A549 (cell line): ENCODE results near the gene IRS2. TPM values are rescaled to one million over a fixed set of nuclear protein-coding genes. Genes with fewer than 3 reads are reported as not detected.

Source experiments
- ATAC-seq, 2 experiments: fragments of 200-7000 bp in 1 of 2; fragments of >200 bp in 1 of 2; cut with Nextera tagmentation in 1 of 2; cut with Tn5 transposase in 1 of 2; 3 replicates each; pipeline versions ENCODE4 v1.8.0 to v1.9.1; 2018 to 2020; ENCODE audit warnings: mild to moderate bottlenecking in 1 of 2, moderate library complexity in 1 of 2
- CTCF ChIA-PET: fragments of 300-600 bp; sonication (Branson Sonifier 250); formaldehyde crosslinking; extraction: SDS; loops from one replicate; lab custom pipeline; 2021; ENCODE audit warnings: antibody characterized with exemption, inconsistent platforms; lab: Yijun Ruan, JAX
- POLR2A ChIA-PET: fragments of 350-600 bp; formaldehyde crosslinking; extraction: SDS; loops from one replicate; lab custom pipeline; 2021; ENCODE audit warnings: antibody characterized with exemption, inconsistent platforms; lab: Yijun Ruan, JAX
- DNase-seq, 2 experiments: peaks; one replicate each; pipeline versions ENCODE4 v3.0.0 to v3.0.0-alpha.2; 2011 to 2016; ENCODE audit warnings: low read depth in 1 of 2, low spot score in 1 of 2
- FAIRE-seq: peaks from 2 replicates; lab custom pipeline; 2011; peaks lifted over from hg19 to GRCh38; lab: Jason Lieb, UNC
- H3K27ac ChIP-seq, 2 experiments: fragments of >200 bp; sonication (Bioruptor Twin); formaldehyde crosslinking; 3 replicates each; pipeline ENCODE4 v1.5.1; 2016 to 2017
- H3K4me1 ChIP-seq: fragments of >200 bp; sonication (Bioruptor Twin); formaldehyde crosslinking; 3 replicates; pipeline ENCODE4 v1.6.1; 2016
- H3K4me2 ChIP-seq: fragments of >200 bp; sonication (Bioruptor Twin); formaldehyde crosslinking; 3 replicates; pipeline ENCODE4 v1.6.1; 2016
- H3K4me3 ChIP-seq: fragments of >200 bp; sonication (Bioruptor Twin); formaldehyde crosslinking; 3 replicates; pipeline ENCODE4 v1.5.1; 2016
- H3K9me3 ChIP-seq: fragments of >200 bp; sonication (Bioruptor Twin); formaldehyde crosslinking; 3 replicates; pipeline ENCODE4 v1.6.1; 2016
- CBX8 ChIP-seq: fragments of 200-600 bp; sonication (generic); IDR thresholded peaks from 2 replicates; pipeline ENCODE4 v1.6.1; 2016
- CHD4 ChIP-seq: fragments of 200-600 bp; sonication (generic); IDR thresholded peaks from 2 replicates; pipeline ENCODE4 v1.6.1; 2016; ENCODE audit warnings: antibody characterized with exemption, mild to moderate bottlenecking, borderline replicate concordance
- EHF ChIP-seq: fragments of 250-450 bp; sonication (Bioruptor Pico); IDR thresholded peaks from 2 replicates; pipeline ENCODE4 v1.5.0; 2020; ENCODE audit warnings: mild to moderate bottlenecking
- ESRRA ChIP-seq: fragments of 150-350 bp; IDR thresholded peaks from 2 replicates; pipeline ENCODE4 v1.6.1; 2014; ENCODE audit warnings: mild to moderate bottlenecking, low read length, borderline replicate concordance
- FOSB ChIP-seq: fragments of 250-450 bp; sonication (Bioruptor Pico); IDR thresholded peaks from 2 replicates; pipeline ENCODE4 v1.5.0; 2020; ENCODE audit warnings: mild to moderate bottlenecking, moderate library complexity
- FOSL2 ChIP-seq, 2 experiments: fragments of 450-650 bp in 1 of 2; fragments of >200 bp in 1 of 2; sonication (Bioruptor Twin) in 1 of 2; formaldehyde crosslinking; IDR thresholded peaks; 2 replicates each; pipeline versions ENCODE4 v1.5.0 to v1.6.1; 2016 to 2020; ENCODE audit warnings: mild to moderate bottlenecking in 1 of 2, moderate library complexity in 1 of 2
- FOXS1 ChIP-seq: fragments of 250-450 bp; sonication (Bioruptor Pico); IDR thresholded peaks from 2 replicates; pipeline ENCODE4 v1.5.0; 2020; ENCODE audit warnings: mild to moderate bottlenecking, moderate library complexity
- HDAC2 ChIP-seq: fragments of 200-600 bp; sonication (generic); IDR thresholded peaks from 2 replicates; pipeline ENCODE4 v1.6.1; 2016
- HOXA7 ChIP-seq: fragments of 250-450 bp; sonication (Bioruptor Pico); IDR thresholded peaks from 2 replicates; pipeline ENCODE4 v1.5.0; 2020; ENCODE audit warnings: mild to moderate bottlenecking, moderate library complexity
- JUNB ChIP-seq: fragments of >200 bp; sonication (Bioruptor Twin); formaldehyde crosslinking; IDR thresholded peaks from 2 replicates; pipeline ENCODE4 v1.6.1; 2016
- KDM1A ChIP-seq: fragments of 200-600 bp; sonication (generic); IDR thresholded peaks from 2 replicates; pipeline ENCODE4 v1.6.1; 2016; ENCODE audit warnings: low read depth, mild to moderate bottlenecking
- NFE2L2 ChIP-seq: fragments of 150-350 bp; conservative IDR thresholded peaks from 2 replicates; pipeline ENCODE4 v1.6.1; 2014; ENCODE audit warnings: low read length
- NR3C1 ChIP-seq: fragments of >200 bp; sonication (Bioruptor Twin); formaldehyde crosslinking; IDR thresholded peaks from 3 replicates; pipeline ENCODE4 v1.6.1; 2017
- POLR2A ChIP-seq: IDR thresholded peaks from 2 replicates; pipeline ENCODE4 v1.6.1; 2012; ENCODE audit warnings: mild to moderate bottlenecking, low read length
- POLR2AphosphoS2 ChIP-seq: conservative IDR thresholded peaks from 2 replicates; pipeline ENCODE4 v1.6.1; 2012; ENCODE audit warnings: low read length, improper control_type of control experiment, inconsistent platforms
- RCOR1 ChIP-seq: fragments of 150-350 bp; IDR thresholded peaks from 2 replicates; pipeline ENCODE4 v1.6.1; 2014; ENCODE audit warnings: antibody characterized with exemption, low read length, low read depth
- RNF2 ChIP-seq: fragments of 200-600 bp; sonication (generic); IDR thresholded peaks from 2 replicates; pipeline ENCODE4 v1.6.1; 2016; ENCODE audit warnings: low read depth, mild to moderate bottlenecking, antibody characterized with exemption, moderate library complexity, borderline replicate concordance
- SREBF2 ChIP-seq: fragments of 450-650 bp; IDR thresholded peaks from 2 replicates; pipeline ENCODE4 v1.6.1; 2014; ENCODE audit warnings: mild to moderate bottlenecking, moderate library complexity
- ZC3H11A ChIP-seq: fragments of 450-650 bp; IDR thresholded peaks from 2 replicates; pipeline ENCODE4 v1.6.1; 2014; ENCODE audit warnings: antibody characterized with exemption, mild to moderate bottlenecking
- ZNF302 ChIP-seq: fragments of 250-450 bp; sonication (Bioruptor Pico); IDR thresholded peaks from 2 replicates; pipeline ENCODE4 v1.9.0; 2021; ENCODE audit warnings: inconsistent platforms, mild to moderate bottlenecking, moderate library complexity
- WGBS: methylation state at CpG from one replicate; pipeline ENCODE4 v1.1.6; 2017; ENCODE audit errors: missing lambda C conversion rate; 5-methylcytosine and 5-hydroxymethylcytosine counted together
- polyA plus RNA-seq, 4 experiments: library from polyadenylated mRNA; depleted of rRNA in 3 of 4; stranded (reverse); fragments of >200 nt; fragmentation: RNase III in 1 of 4; extraction: RNeasy Plus Mini Kit Qiagen cat#74134 plus additional on column Dnase treatment in 1 of 4; gene quantifications; 2 replicates in 3 of 4; 3 replicates in 1 of 4; pipeline ENCODE4 v1.2.3, GENCODE V29; 2011 to 2017
- TF ChIP-seq, protein P1 (sequence below): fragments of 250-450 bp; sonication (Bioruptor Pico); IDR thresholded peaks from 2 replicates; pipeline ENCODE4 v1.5.0; 2021; ENCODE audit warnings: mild to moderate bottlenecking, moderate library complexity, borderline replicate concordance
- TF ChIP-seq, protein P2 (sequence below): fragments of >200 bp; sonication (Bioruptor Twin); formaldehyde crosslinking; IDR thresholded peaks from 3 replicates; pipeline ENCODE4 v1.6.1; 2016
- TF ChIP-seq, protein P3 (sequence below): fragments of 450-650 bp; IDR thresholded peaks from 2 replicates; pipeline ENCODE4 v1.6.1; 2014; ENCODE audit warnings: antibody characterized with exemption
- TF ChIP-seq, protein P4 (sequence below): IDR thresholded peaks from 2 replicates; pipeline ENCODE4 v1.6.1; 2012; ENCODE audit warnings: low read depth, borderline replicate concordance

Gene IRS2
- polyA plus RNA-seq, 2 of the 4 experiments (the other 2 are of a cell fraction) = 4.8 to 12.3 TPM

DNA sequence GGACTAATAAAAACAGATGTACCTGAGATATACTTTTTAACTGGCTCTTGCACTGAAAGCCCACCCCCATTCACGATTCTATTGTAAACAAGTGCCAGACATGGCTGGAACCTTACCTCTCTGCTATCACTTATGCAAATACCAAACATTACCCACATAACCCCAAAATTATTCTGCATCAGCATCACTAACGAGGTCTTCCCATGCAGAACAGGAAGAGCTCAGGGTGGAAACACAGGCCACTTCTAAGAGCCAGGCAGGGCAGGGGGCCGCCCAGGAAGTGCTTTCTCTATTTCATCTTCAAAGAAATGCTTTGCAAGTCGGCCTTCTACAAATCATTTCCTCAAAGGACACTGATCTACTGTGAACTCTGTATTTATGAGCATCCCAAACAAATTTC lies 7.3 kb downstream of the IRS2 start (continued):
- TF ChIP-seq, protein P1, sequence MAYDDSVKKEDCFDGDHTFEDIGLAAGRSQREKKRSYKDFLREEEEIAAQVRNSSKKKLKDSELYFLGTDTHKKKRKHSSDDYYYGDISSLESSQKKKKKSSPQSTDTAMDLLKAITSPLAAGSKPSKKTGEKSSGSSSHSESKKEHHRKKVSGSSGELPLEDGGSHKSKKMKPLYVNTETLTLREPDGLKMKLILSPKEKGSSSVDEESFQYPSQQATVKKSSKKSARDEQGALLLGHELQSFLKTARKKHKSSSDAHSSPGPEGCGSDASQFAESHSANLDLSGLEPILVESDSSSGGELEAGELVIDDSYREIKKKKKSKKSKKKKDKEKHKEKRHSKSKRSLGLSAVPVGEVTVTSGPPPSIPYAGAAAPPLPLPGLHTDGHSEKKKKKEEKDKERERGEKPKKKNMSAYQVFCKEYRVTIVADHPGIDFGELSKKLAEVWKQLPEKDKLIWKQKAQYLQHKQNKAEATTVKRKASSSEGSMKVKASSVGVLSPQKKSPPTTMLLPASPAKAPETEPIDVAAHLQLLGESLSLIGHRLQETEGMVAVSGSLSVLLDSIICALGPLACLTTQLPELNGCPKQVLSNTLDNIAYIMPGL (CRISPR knock-in tag) = no peak
- TF ChIP-seq, protein P2, sequence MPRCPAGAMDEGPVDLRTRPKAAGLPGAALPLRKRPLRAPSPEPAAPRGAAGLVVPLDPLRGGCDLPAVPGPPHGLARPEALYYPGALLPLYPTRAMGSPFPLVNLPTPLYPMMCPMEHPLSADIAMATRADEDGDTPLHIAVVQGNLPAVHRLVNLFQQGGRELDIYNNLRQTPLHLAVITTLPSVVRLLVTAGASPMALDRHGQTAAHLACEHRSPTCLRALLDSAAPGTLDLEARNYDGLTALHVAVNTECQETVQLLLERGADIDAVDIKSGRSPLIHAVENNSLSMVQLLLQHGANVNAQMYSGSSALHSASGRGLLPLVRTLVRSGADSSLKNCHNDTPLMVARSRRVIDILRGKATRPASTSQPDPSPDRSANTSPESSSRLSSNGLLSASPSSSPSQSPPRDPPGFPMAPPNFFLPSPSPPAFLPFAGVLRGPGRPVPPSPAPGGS = no peak
- TF ChIP-seq ZNF302 (no peak), HOXA7 (CRISPR knock-in tag) (no peak), SREBF2 (no peak), FOSB (CRISPR knock-in tag) (no peak), POLR2A (no peak)
- TF ChIP-seq, all 56 proteins: peak for 0

DNA sequence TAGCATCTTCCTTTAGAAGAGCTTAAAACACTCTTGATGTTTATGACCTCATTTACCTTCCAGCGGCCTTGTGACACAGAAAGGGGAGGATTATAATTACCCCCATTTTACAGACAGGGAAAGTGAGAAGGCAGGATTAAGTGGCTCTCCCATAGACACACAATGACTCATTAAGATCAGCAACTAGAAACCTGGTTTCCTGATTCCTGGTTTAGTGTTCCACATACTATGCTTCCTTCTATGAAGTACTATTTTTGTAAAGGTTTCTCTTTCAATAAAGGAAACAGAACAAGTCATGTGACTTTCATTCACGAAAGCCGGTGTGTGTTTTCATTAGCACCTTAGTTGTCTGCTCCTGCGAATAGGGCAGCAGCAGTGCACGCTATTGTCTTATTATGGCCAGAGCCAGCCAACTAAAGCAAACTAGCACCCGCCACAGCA lies 8.3 kb downstream of the IRS2 start:
- no peak for FAIRE-seq
- H3K4me3 ChIP-seq = peak overlapping the region; percentile 89; the same call in 2 of the 3 replicates
- 6% methylated on average over 5 of the region's 6 CpGs for WGBS
- peaks cover 53% of the 10 kb centered on the region for H3K4me1 ChIP-seq
- TF ChIP-seq KDM1A (peak; percentile 89), FOSL2 (IDR thresholded peaks at IDR 0.05) (no peak), FOSL2 (CRISPR knock-in tag; IDR thresholded peaks at IDR 0.05) (peak; percentile 80), RCOR1 (0 out of 2 replicates have a peak, but pooled peaks have one; percentile 28), HDAC2 (0 out of 2 replicates have a peak, but pooled peaks have one; percentile 30)
- TF ChIP-seq, protein P3, sequence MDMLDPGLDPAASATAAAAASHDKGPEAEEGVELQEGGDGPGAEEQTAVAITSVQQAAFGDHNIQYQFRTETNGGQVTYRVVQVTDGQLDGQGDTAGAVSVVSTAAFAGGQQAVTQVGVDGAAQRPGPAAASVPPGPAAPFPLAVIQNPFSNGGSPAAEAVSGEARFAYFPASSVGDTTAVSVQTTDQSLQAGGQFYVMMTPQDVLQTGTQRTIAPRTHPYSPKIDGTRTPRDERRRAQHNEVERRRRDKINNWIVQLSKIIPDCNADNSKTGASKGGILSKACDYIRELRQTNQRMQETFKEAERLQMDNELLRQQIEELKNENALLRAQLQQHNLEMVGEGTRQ = peak; percentile 52
- TF ChIP-seq, protein P2 = no peak
- no peaks in the 10 kb centered on the region for H3K9me3 ChIP-seq
- peak in 1 of 2 experiments; percentile 10; a peak in 2 of 6 replicates for ATAC-seq
- DNase-seq = peak in 1 of 2 experiments; percentile 63
- POLR2A ChIA-PET = no interaction called here
- H3K27ac ChIP-seq = peak overlapping the region; percentile 38 to 77
- CTCF ChIA-PET = no interaction called here
- peak overlapping the region; percentile 95 for H3K4me2 ChIP-seq

DNA sequence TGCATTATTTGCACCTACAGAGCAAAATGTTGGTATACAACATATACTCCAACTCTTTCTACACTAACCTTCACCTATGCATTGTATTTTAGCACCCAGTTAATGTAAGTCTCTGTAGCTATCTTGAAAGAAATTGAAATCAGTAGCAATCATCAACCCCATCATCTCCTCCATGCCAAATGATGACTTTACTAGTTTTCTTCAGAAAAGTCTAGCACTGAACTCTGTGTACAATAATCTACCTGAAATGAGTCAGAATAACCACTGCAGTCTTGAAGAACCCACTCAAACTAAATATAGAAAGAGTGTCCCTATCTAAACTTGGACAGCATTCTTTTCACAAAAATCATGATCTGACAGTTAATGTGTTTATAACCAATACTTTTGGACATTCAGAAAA lies 9.8 kb downstream of the IRS2 start:
- ATAC-seq (no peak), DNase-seq (no peak), FAIRE-seq (no peak)
- ChIA-PET POLR2A (no interaction called here), CTCF (interaction anchor here (1.1 kb wide), 1 partner anchor 340 kb away, joined by 5 read pairs; no protein-coding TSS in a partner anchor)
- Histone ChIP-seq H3K4me3 (no peak overlapping the region), H3K9me3 (no peaks in the 10 kb centered on the region), H3K27ac (no peak overlapping the region), H3K4me2 (peak overlapping the region; percentile 95), H3K4me1 (peaks cover 61% of the 10 kb centered on the region)
- TF ChIP-seq CBX8 (no peak), KDM1A (no peak), JUNB (no peak), EHF (CRISPR knock-in tag) (no peak), ZC3H11A (no peak), FOXS1 (CRISPR knock-in tag) (no peak), CHD4 (no peak), NR3C1 (no peak), NFE2L2 (no peak), RNF2 (no peak), POLR2AphosphoS2 (no peak), ESRRA (no peak)
- TF ChIP-seq, protein P4, sequence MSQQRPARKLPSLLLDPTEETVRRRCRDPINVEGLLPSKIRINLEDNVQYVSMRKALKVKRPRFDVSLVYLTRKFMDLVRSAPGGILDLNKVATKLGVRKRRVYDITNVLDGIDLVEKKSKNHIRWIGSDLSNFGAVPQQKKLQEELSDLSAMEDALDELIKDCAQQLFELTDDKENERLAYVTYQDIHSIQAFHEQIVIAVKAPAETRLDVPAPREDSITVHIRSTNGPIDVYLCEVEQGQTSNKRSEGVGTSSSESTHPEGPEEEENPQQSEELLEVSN = no peak
